HCT116 (cell line): ENCODE measurements around the gene THBS3. TPM values are rescaled to one million over a fixed set of nuclear protein-coding genes. Genes with fewer than 3 reads are reported as not detected.

Experiments
- ATAC-seq: fragments of 200-7000 bp; cut with Tn5 transposase; 2 replicates; pipeline ENCODE4 v1.9.1; 2020; ENCODE audit warnings: mild to moderate bottlenecking, moderate library complexity
- BruUV-seq: library from RNA; stranded (reverse); fragments of 400-500 nt; replicated peaks from 2 replicates; lab custom pipeline; 2021; lab: Mats Ljungman, UMichigan
- CTCF ChIA-PET: fragments of 300-600 bp; sonication (Branson Sonifier 250); formaldehyde crosslinking; loops from one replicate; lab custom pipeline; 2021; ENCODE audit warnings: antibody characterized with exemption; lab: Charles Lee
- POLR2A ChIA-PET: fragments of 300-600, 350-600 bp; sonication (Branson Sonifier 250); formaldehyde crosslinking; loops from one replicate; lab custom pipeline; 2021; ENCODE audit warnings: antibody characterized with exemption; lab: Charles Lee
- RAD21 ChIA-PET, 2 experiments: fragments of 300-600 bp; sonication (Branson Sonifier 250); formaldehyde crosslinking; loops; one replicate each; lab custom pipeline; 2023; ENCODE audit warnings: low total read pairs in 2 of 2; ENCODE audit not compliant: uncharacterized antibody in 2 of 2, unreplicated experiment in 2 of 2, low non-redundant PET in 1 of 2; lab: Charles Lee
- DNase-seq: peaks from one replicate; pipeline ENCODE4 v3.0.0-alpha.2; 2010; ENCODE audit warnings: low read depth, low spot score
- H2AFZ ChIP-seq: fragments of 200-600 bp; shearing (Covaris generic), sonication (generic); 2 replicates; pipeline ENCODE4 v1.6.1; 2017; ENCODE audit warnings: low read depth, mixed run types, mixed read lengths, antibody characterized with exemption, low read length; ENCODE audit not compliant: poor library complexity, severe bottlenecking
- H3K27ac ChIP-seq: 2 replicates; pipeline ENCODE4 v1.5.1; 2012; ENCODE audit warnings: low read depth, low read length
- H3K27me3 ChIP-seq: fragments of 200-600 bp; sonication (generic); 2 replicates; pipeline ENCODE4 v1.6.1; 2016; ENCODE audit warnings: mixed run types, low read length, mixed read lengths; ENCODE audit not compliant: insufficient read depth
- H3K36me3 ChIP-seq, 2 experiments: fragments of 200-500 bp in 1 of 2; fragments of 200-600 bp in 1 of 2; sonication (Bioruptor generic) in 1 of 2; sonication (generic) in 1 of 2; 2 replicates each; pipeline versions ENCODE4 v1.5.1 to v1.6.1; 2014 to 2016; ENCODE audit warnings: low read length in 2 of 2, inconsistent platforms in 1 of 2, mixed read lengths in 1 of 2, mixed run types in 1 of 2; ENCODE audit not compliant: insufficient read depth in 2 of 2, control insufficient read depth in 1 of 2
- H3K4me1 ChIP-seq, 2 experiments: fragments of 200-600 bp in 1 of 2; sonication (generic) in 1 of 2; 2 replicates each; pipeline versions ENCODE4 v1.5.1 to v1.6.1; 2012 to 2017; ENCODE audit warnings: low read length in 2 of 2, inconsistent platforms in 1 of 2, mild to moderate bottlenecking in 1 of 2, mixed read lengths in 1 of 2, mixed run types in 1 of 2, moderate library complexity in 1 of 2; ENCODE audit not compliant: insufficient read depth in 2 of 2, control insufficient read depth in 1 of 2
- H3K4me2 ChIP-seq: fragments of 200-600 bp; sonication (generic); 2 replicates; pipeline ENCODE4 v1.6.1; 2017; ENCODE audit warnings: mixed run types, low read length, mixed read lengths
- H3K4me3 ChIP-seq, 2 experiments: fragments of 200-600 bp in 1 of 2; sonication (generic) in 1 of 2; replicated peaks in 1 of 2; 2 replicates each; pipeline ENCODE4 v1.5.1; 2011 to 2016; ENCODE audit warnings: low read length in 2 of 2, control low read depth in 1 of 2, low read depth in 1 of 2, mild to moderate bottlenecking in 1 of 2, mixed read lengths in 1 of 2, mixed run types in 1 of 2
- H3K79me2 ChIP-seq: fragments of 200-600 bp; sonication (generic); 2 replicates; pipeline ENCODE4 v1.6.1; 2017; ENCODE audit warnings: mild to moderate bottlenecking, mixed run types, low read length, moderate library complexity, mixed read lengths; ENCODE audit not compliant: insufficient read depth
- H3K9ac ChIP-seq: fragments of 200-600 bp; sonication (generic); 2 replicates; pipeline ENCODE4 v1.6.1; 2016; ENCODE audit warnings: low read length, mixed read lengths
- H3K9me2 ChIP-seq: fragments of 200-600 bp; sonication (generic), shearing (Covaris generic); 2 replicates; pipeline ENCODE4 v1.6.1; 2017; ENCODE audit warnings: mixed run types, mild to moderate bottlenecking, moderate library complexity; ENCODE audit not compliant: insufficient read depth
- H3K9me3 ChIP-seq, 2 experiments: fragments of 200-500 bp in 1 of 2; fragments of 200-600 bp in 1 of 2; sonication (Bioruptor generic) in 1 of 2; sonication (generic) in 1 of 2; 2 replicates each; pipeline ENCODE4 v1.6.1; 2014 to 2017; ENCODE audit warnings: low read length in 2 of 2, mixed read lengths in 2 of 2, inconsistent platforms in 1 of 2, low read depth in 1 of 2, mild to moderate bottlenecking in 1 of 2, mixed run types in 1 of 2, moderate library complexity in 1 of 2; ENCODE audit not compliant: control insufficient read depth in 1 of 2, insufficient read depth in 1 of 2
- H4K20me1 ChIP-seq: fragments of 200-600 bp; sonication (generic), shearing (Covaris generic); 2 replicates; pipeline ENCODE4 v1.6.1; 2017; ENCODE audit warnings: mixed run types, mild to moderate bottlenecking, moderate library complexity; ENCODE audit not compliant: insufficient read depth
- CBX3 ChIP-seq: IDR thresholded peaks from 2 replicates; pipeline ENCODE4 v1.6.1; 2012; ENCODE audit warnings: low read depth
- ELF1 ChIP-seq: IDR thresholded peaks from 2 replicates; pipeline ENCODE4 v1.6.1; 2012; ENCODE audit warnings: low read depth, borderline replicate concordance
- POLR2AphosphoS5 ChIP-seq: IDR thresholded peaks from 2 replicates; pipeline ENCODE4 v1.6.1; 2011; ENCODE audit warnings: mild to moderate bottlenecking, low read depth, low read length, moderate library complexity
- RAD21 ChIP-seq: IDR thresholded peaks from 2 replicates; pipeline ENCODE4 v1.6.1; 2012; ENCODE audit warnings: low read depth, mild to moderate bottlenecking
- SIN3A ChIP-seq: IDR thresholded peaks from 2 replicates; pipeline ENCODE4 v1.6.1; 2012; ENCODE audit warnings: low read depth
- SP1 ChIP-seq: IDR thresholded peaks from 2 replicates; pipeline ENCODE4 v1.6.1; 2012; ENCODE audit warnings: low read depth
- YY1 ChIP-seq: IDR thresholded peaks from 2 replicates; pipeline ENCODE4 v1.6.1; 2011; ENCODE audit warnings: low read length, low read depth, moderate library complexity, mild to moderate bottlenecking; ENCODE audit not compliant: insufficient replicate concordance; ENCODE audit errors: extremely low read depth
- ZNF274 ChIP-seq: fragments of 200-500 bp; sonication (Bioruptor generic); IDR thresholded peaks from 2 replicates; pipeline ENCODE4 v1.6.1; 2014; ENCODE audit warnings: mild to moderate bottlenecking, low read depth, low read length, inconsistent platforms
- intact Hi-C: fragments of 100-400 bp; cut with micrococcal nuclease; formaldehyde crosslinking; loops from 2 replicates; pipeline ENCODE4 v1.10.0; 2022
- total RNA-seq: library from RNA; stranded (reverse); gene quantifications from one replicate; pipeline ENCODE4 v1.2.1, GENCODE V29; 2021; ENCODE audit not compliant: unreplicated experiment
- TF ChIP-seq, protein P1 (sequence below): IDR thresholded peaks from 2 replicates; pipeline ENCODE4 v1.6.1; 2011; ENCODE audit warnings: mild to moderate bottlenecking, low read length, moderate library complexity; ENCODE audit not compliant: insufficient replicate concordance; ENCODE audit errors: extremely low read depth

Gene THBS3
- total RNA-seq, 1 experiment from 2014 or later = 15.9 TPM

DNA sequence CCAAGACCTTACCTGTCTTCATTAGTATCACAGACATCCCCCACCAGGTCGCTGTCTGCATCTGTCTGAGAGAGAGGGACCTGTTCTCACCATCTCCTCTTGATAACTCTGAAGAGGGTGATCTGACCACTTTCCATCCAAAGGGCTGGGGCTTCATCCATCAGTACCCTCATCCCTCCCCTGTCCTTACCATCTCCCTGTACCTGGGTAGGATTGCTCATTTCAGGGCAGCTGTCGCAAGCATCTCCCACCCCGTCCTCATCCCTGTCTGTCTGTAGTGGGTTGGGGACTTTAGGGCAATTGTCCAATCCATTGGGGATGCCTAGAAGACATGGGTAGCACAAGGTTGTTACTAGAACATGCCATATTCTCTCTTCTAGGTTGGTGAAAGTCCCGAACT lies 7.9 kb downstream of the THBS3 start:
- Histone ChIP-seq H4K20me1 (no peaks in the 10 kb centered on the region), H3K4me2 (no peak overlapping the region), H3K27ac (no peak overlapping the region), H3K4me1 (peaks cover 8 to 10% of the 10 kb centered on the region in 2 experiments; a peak in 3 of 4 replicates), H3K9me3 (no peaks in the 10 kb centered on the region), H3K4me3 (no peak overlapping the region), H3K9ac (no peak overlapping the region), H3K79me2 (peaks cover 9% of the 10 kb centered on the region), H3K36me3 (peaks cover 3 to 17% of the 10 kb centered on the region in 2 experiments; a peak in 2 of 4 replicates), H3K27me3 (no peaks in the 10 kb centered on the region), H3K9me2 (no peaks in the 10 kb centered on the region), H2AFZ (no peak overlapping the region)
- no peak for DNase-seq
- CTCF ChIA-PET = no interaction called here
- no peak for ATAC-seq
- POLR2A ChIA-PET = no interaction called here
- intact Hi-C loops = no loop called here
- TF ChIP-seq, protein P1, sequence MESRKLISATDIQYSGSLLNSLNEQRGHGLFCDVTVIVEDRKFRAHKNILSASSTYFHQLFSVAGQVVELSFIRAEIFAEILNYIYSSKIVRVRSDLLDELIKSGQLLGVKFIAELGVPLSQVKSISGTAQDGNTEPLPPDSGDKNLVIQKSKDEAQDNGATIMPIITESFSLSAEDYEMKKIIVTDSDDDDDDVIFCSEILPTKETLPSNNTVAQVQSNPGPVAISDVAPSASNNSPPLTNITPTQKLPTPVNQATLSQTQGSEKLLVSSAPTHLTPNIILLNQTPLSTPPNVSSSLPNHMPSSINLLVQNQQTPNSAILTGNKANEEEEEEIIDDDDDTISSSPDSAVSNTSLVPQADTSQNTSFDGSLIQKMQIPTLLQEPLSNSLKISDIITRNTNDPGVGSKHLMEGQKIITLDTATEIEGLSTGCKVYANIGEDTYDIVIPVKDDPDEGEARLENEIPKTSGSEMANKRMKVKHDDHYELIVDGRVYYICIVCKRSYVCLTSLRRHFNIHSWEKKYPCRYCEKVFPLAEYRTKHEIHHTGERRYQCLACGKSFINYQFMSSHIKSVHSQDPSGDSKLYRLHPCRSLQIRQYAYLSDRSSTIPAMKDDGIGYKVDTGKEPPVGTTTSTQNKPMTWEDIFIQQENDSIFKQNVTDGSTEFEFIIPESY = no peak
- 0 out of 2 replicates have a peak, but pooled peaks have one; percentile 16 for TF ChIP-seq POLR2AphosphoS5
- no TSS peak for BruUV-seq
- RAD21 ChIA-PET = no interaction called here

DNA sequence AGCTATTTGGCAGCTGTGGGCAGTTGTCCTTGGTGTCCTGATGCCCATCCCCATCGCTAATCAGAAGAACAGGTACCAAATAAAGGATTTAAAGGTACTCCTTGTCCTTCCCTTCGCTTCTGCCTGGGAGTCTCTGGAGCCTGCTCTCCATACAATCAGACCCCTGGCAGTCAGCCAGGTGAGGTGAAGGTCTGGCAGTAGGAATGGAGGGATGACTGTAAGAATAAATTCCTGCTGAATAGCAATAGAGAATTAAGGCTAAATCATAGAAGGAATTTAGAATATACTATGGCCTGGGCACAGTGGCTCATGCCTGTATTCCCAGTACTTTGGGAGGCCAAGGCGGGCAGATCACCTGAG lies 9.2 kb downstream of the THBS3 start:
- DNase-seq (no peak), ATAC-seq (no peak)
- Histone ChIP-seq H2AFZ (no peak overlapping the region), H3K9ac (no peak overlapping the region), H4K20me1 (no peaks in the 10 kb centered on the region), H3K36me3 (peaks cover 3 to 17% of the 10 kb centered on the region in 2 experiments; a peak in 2 of 4 replicates), H3K27me3 (no peaks in the 10 kb centered on the region), H3K27ac (no peak overlapping the region), H3K9me3 (no peaks in the 10 kb centered on the region), H3K4me2 (no peak overlapping the region), H3K79me2 (peaks cover 9% of the 10 kb centered on the region), H3K4me3 (no peak overlapping the region), H3K9me2 (no peaks in the 10 kb centered on the region), H3K4me1 (peaks cover 8 to 22% of the 10 kb centered on the region in 2 experiments; a peak in 3 of 4 replicates)
- intact Hi-C loops = no loop called here
- ChIA-PET CTCF (no interaction called here), RAD21 (no interaction called here), POLR2A (no interaction called here)
- TF ChIP-seq ELF1 = no peak
- TF ChIP-seq CBX3 = no peak
- no peak for TF ChIP-seq YY1
- no peak for TF ChIP-seq SIN3A
- TF ChIP-seq RAD21 = no peak
- no peak for TF ChIP-seq ZNF274
- no peak for TF ChIP-seq SP1
- BruUV-seq = no TSS peak
